H7 (cell line): Measurements from ENCODE around the gene ZCCHC24. TPM values are rescaled to one million over a fixed set of nuclear protein-coding genes. Genes with fewer than 3 reads are reported as not detected.

ENCODE experiments used
- DNase-seq: peaks from one replicate; pipeline ENCODE4 v3.0.0; 2012
- H3K27me3 ChIP-seq: 2 replicates; pipeline ENCODE4 v1.6.0; 2011; ENCODE audit warnings: mild to moderate bottlenecking, low read length; ENCODE audit not compliant: control insufficient read depth, insufficient read depth
- H3K36me3 ChIP-seq: replicated peaks from 2 replicates; pipeline ENCODE4 v1.5.1; 2011; ENCODE audit warnings: low read length; ENCODE audit not compliant: control insufficient read depth, insufficient read depth
- H3K4me3 ChIP-seq: 2 replicates; pipeline ENCODE4 v1.5.1; 2011; ENCODE audit warnings: low read depth, mild to moderate bottlenecking, control low read depth, low read length, moderate library complexity; ENCODE audit not compliant: insufficient read depth
- total RNA-seq: library from RNA; depleted of rRNA; stranded (reverse); fragments of >200 nt; shearing (Covaris generic); gene quantifications from 2 replicates; pipeline ENCODE4 v1.2.3, GENCODE V29; 2014

ZCCHC24 gene
- total RNA-seq, 1 experiment from 2014 or later = 9.0 TPM

- no peak for DNase-seq
- H3K4me3 ChIP-seq = no peak overlapping the region
- no peaks in the 10 kb centered on the region for H3K27me3 ChIP-seq
- H3K36me3 ChIP-seq = no peaks in the 10 kb centered on the region
These were observed 66.5 kb downstream of the ZCCHC24 start for GRCh38 chr10:79378647-79379511.

- Histone ChIP-seq H3K4me3 (no peak overlapping the region), H3K36me3 (no peaks in the 10 kb centered on the region), H3K27me3 (no peaks in the 10 kb centered on the region)
- no peak for DNase-seq
These were observed 67.1 kb downstream of the ZCCHC24 start for GRCh38 chr10:79378383-79378646.

- Histone ChIP-seq H3K4me3 (no peak overlapping the region), H3K36me3 (no peaks in the 10 kb centered on the region), H3K27me3 (no peaks in the 10 kb centered on the region)
- DNase-seq = no peak
These were observed 67.7 kb downstream of the ZCCHC24 start for GRCh38 chr10:79377557-79378382.

- Histone ChIP-seq H3K27me3 (no peaks in the 10 kb centered on the region), H3K36me3 (no peaks in the 10 kb centered on the region), H3K4me3 (no peak overlapping the region)
- no peak for DNase-seq
These were observed 68.5 kb downstream of the ZCCHC24 start for GRCh38 chr10:79376751-79377556.

- H3K4me3 ChIP-seq = no peak overlapping the region
- no peaks in the 10 kb centered on the region for H3K36me3 ChIP-seq
- H3K27me3 ChIP-seq = no peaks in the 10 kb centered on the region
- no peak for DNase-seq
These were observed 69.3 kb downstream of the ZCCHC24 start for GRCh38 chr10:79376078-79376628.

GRCh38 chr10:79375321-79376077 lies 69.9 kb downstream of the ZCCHC24 start:
- H3K4me3 ChIP-seq = no peak overlapping the region
- H3K27me3 ChIP-seq = no peaks in the 10 kb centered on the region
- no peak for DNase-seq
- no peaks in the 10 kb centered on the region for H3K36me3 ChIP-seq

GRCh38 chr10:79374312-79375191 lies 70.9 kb downstream of the ZCCHC24 start:
- Histone ChIP-seq H3K27me3 (no peaks in the 10 kb centered on the region), H3K36me3 (no peaks in the 10 kb centered on the region), H3K4me3 (no peak overlapping the region)
- peak; percentile 92 for DNase-seq

GRCh38 chr10:79372871-79373270 lies 72.6 kb downstream of the ZCCHC24 start:
- no peaks in the 10 kb centered on the region for H3K36me3 ChIP-seq
- H3K27me3 ChIP-seq = no peaks in the 10 kb centered on the region
- no peak for DNase-seq
- H3K4me3 ChIP-seq = no peak overlapping the region

- Histone ChIP-seq H3K27me3 (no peaks in the 10 kb centered on the region), H3K4me3 (no peak overlapping the region), H3K36me3 (no peaks in the 10 kb centered on the region)
- DNase-seq = no peak
These were observed 77.8 kb downstream of the ZCCHC24 start for GRCh38 chr10:79367426-79368189.

- no peak overlapping the region for H3K4me3 ChIP-seq
These were observed 83.6 kb downstream of the ZCCHC24 start for GRCh38 chr10:79361726-79362397.

GRCh38 chr10:79360499-79361342 lies 84.7 kb downstream of the ZCCHC24 start:
- peak; percentile 16 for DNase-seq
- no peak overlapping the region for H3K4me3 ChIP-seq
- no peaks in the 10 kb centered on the region for H3K27me3 ChIP-seq
- H3K36me3 ChIP-seq = no peaks in the 10 kb centered on the region; the same call in 1 of the 2 replicates

More at GRCh38 chr10:79361726-79362397, 83.6 kb downstream of the ZCCHC24 start:
- Histone ChIP-seq H3K36me3 (no peaks in the 10 kb centered on the region), H3K27me3 (no peaks in the 10 kb centered on the region)
- no peak for DNase-seq
